Uterus (tissue), 4 donors: ENCODE results near the gene LGR6. TPM values are rescaled to one million over a fixed set of nuclear protein-coding genes. Genes with fewer than 3 reads are reported as not detected.

Experiments
- DNase-seq, 2 donors: peaks; one replicate each; pipeline ENCODE4 v3.0.0-alpha.2; 2019 to 2020
- H3K27ac ChIP-seq, 2 donors: fragments of 200-600 bp; sonication (generic); 1 replicate in 1 of 2; 2 replicates in 1 of 2; pipeline ENCODE4 v1.5.1; 2016 to 2018
- H3K27me3 ChIP-seq, 2 donors: fragments of 200-600 bp; sonication (generic); one replicate each; pipeline ENCODE4 v1.5.1; 2018 to 2019; ENCODE audit warnings: control low read depth in 1 of 2
- H3K36me3 ChIP-seq, 2 donors: fragments of 200-600 bp; sonication (generic); one replicate each; pipeline ENCODE4 v1.5.1; 2019; ENCODE audit warnings: control low read depth in 1 of 2
- H3K4me1 ChIP-seq, 2 donors: fragments of 200-600 bp; sonication (generic); one replicate each; pipeline ENCODE4 v1.5.1; 2018 to 2019; ENCODE audit warnings: control low read depth in 1 of 2
- H3K4me3 ChIP-seq, 2 donors: fragments of 200-600 bp; sonication (generic); 1 replicate in 1 of 2; 2 replicates in 1 of 2; pipeline ENCODE4 v1.5.1; 2018 to 2019; ENCODE audit warnings: mild to moderate bottlenecking in 1 of 2
- H3K9me3 ChIP-seq, 2 donors: fragments of 200-600 bp; sonication (generic); one replicate each; pipeline ENCODE4 v1.5.1; 2019; ENCODE audit warnings: control low read depth in 1 of 2
- POLR2A ChIP-seq, 2 donors: fragments of 450-650 bp; IDR thresholded peaks; one replicate each; pipeline ENCODE4 v1.6.1; 2016; ENCODE audit warnings: antibody characterized with exemption in 2 of 2, mild to moderate bottlenecking in 1 of 2, moderate library complexity in 1 of 2
- intact Hi-C: fragments of 100-400 bp; cut with DNase I; formaldehyde crosslinking; loops from one replicate; pipeline ENCODE4 v1.15.1; 2023; ENCODE audit warnings: low total_unique reads
- total RNA-seq, 4 donors: library from RNA; depleted of rRNA in 3 of 4; stranded (reverse); fragments of >200 nt in 3 of 4; gene quantifications; one replicate each; pipeline versions ENCODE4 v1.1.0 to v1.2.4, GENCODE V29; 2014 to 2023
- TF ChIP-seq, protein P1 (sequence below), 4 experiments: fragments of 200-600 bp in 2 of 4; fragments of 450-650 bp in 2 of 4; sonication (generic) in 2 of 4; IDR thresholded peaks; one replicate each; pipeline ENCODE4 v1.5.1; 2016 to 2019; ENCODE audit warnings: antibody characterized with exemption in 4 of 4, mild to moderate bottlenecking in 2 of 4, moderate library complexity in 1 of 4
- donor health status: DM: yes; HTN: yes; CAD: no.

LGR6 gene
- total RNA-seq, 4 donors from 2014 or later: 3.5 to 7.2 (median 4.0) TPM; not detected in 1

DNA sequence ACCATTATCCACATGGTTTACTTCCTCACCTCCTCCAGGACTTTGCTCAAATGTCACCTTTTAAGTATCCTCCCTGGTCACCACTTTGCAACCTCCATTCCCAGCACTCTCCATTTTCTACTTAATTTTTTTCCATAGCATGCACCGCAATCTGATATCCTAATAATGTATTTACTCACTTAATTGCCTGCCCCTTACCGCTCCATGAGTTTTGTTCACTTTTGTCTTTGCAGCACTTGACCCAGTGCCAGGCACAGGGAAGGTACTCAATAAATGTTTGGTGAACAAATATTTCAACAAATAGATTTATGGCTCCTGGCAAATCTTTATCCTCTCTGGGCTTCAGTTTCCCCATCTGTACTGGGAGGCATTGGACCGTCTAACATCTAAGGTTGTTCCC, 94.6 kb downstream of the LGR6 start:
- Histone ChIP-seq H3K27me3 (no peaks in the 10 kb centered on the region), H3K9me3 (no peaks in the 10 kb centered on the region)

DNA sequence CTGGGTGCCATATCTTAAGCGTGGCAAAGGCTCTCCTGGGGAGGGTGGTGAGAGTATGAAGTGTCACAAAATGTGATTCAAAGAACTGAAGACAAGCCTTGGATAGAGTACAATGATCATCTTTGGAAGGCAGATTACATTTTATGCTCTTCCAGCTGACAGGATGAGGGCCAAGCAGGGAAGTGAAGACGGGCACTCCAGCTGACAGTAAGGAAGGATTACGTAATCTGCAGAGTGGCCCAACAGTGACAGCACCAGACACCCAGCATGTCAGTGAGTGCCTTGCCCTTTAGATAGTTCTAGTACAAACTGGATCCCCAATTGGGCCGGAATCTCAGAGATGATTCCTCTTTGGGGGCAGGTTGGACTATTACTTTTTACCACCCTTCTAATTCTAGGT, 95.4 kb downstream of the LGR6 start:
- H3K36me3 ChIP-seq: no peaks in the 10 kb centered on the region
- H3K27me3 ChIP-seq: no peaks in the 10 kb centered on the region
- intact Hi-C loops: no loop called here
- no peak for DNase-seq
- H3K27ac ChIP-seq: no peak overlapping the region
- no peaks in the 10 kb centered on the region for H3K4me1 ChIP-seq
- TF ChIP-seq, protein P1, sequence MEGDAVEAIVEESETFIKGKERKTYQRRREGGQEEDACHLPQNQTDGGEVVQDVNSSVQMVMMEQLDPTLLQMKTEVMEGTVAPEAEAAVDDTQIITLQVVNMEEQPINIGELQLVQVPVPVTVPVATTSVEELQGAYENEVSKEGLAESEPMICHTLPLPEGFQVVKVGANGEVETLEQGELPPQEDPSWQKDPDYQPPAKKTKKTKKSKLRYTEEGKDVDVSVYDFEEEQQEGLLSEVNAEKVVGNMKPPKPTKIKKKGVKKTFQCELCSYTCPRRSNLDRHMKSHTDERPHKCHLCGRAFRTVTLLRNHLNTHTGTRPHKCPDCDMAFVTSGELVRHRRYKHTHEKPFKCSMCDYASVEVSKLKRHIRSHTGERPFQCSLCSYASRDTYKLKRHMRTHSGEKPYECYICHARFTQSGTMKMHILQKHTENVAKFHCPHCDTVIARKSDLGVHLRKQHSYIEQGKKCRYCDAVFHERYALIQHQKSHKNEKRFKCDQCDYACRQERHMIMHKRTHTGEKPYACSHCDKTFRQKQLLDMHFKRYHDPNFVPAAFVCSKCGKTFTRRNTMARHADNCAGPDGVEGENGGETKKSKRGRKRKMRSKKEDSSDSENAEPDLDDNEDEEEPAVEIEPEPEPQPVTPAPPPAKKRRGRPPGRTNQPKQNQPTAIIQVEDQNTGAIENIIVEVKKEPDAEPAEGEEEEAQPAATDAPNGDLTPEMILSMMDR (IDR thresholded peaks at IDR 0.05): no peak
- TF ChIP-seq POLR2A (IDR thresholded peaks at IDR 0.05): no peak
- no peak overlapping the region for H3K4me3 ChIP-seq
- no peaks in the 10 kb centered on the region for H3K9me3 ChIP-seq

More for the DNA sequence above, 94.6 kb downstream of the LGR6 start:
- intact Hi-C loops: no loop called here
- Histone ChIP-seq H3K4me3 (no peak overlapping the region), H3K4me1 (no peaks in the 10 kb centered on the region), H3K36me3 (no peaks in the 10 kb centered on the region), H3K27ac (no peak overlapping the region)
- DNase-seq: no peak
- no peak for TF ChIP-seq POLR2A (IDR thresholded peaks at IDR 0.05)
- TF ChIP-seq, protein P1 (IDR thresholded peaks at IDR 0.05): no peak

DNA sequence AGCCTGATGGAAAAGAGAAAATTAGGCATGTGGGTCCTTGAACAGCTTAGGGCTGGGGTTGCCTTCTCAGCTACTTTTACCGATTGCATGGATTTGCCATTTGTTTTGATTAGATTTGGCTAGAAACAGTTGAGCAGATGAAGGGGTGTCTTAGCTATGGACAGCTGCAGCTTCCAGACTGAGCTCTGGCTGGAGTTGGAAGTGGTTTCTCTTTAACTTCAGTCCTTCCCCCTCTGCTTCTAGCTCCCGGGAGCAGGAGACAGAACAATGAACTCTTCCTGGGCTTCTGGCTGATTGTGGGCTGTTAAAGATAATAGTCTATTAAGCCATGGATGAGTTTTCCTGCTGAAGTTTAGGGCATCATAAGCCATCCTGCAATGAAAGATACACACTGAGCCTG, 97.4 kb downstream of the LGR6 start:
- intact Hi-C loops: no loop called here
- H3K27me3 ChIP-seq: no peaks in the 10 kb centered on the region
- H3K27ac ChIP-seq: no peak overlapping the region
- no peaks in the 10 kb centered on the region for H3K4me1 ChIP-seq
- H3K36me3 ChIP-seq: no peaks in the 10 kb centered on the region
- no peak for TF ChIP-seq POLR2A (IDR thresholded peaks at IDR 0.05)
- TF ChIP-seq, protein P1 (IDR thresholded peaks at IDR 0.05): no peak
- no peaks in the 10 kb centered on the region for H3K9me3 ChIP-seq
- H3K4me3 ChIP-seq: no peak overlapping the region
- no peak for DNase-seq

DNA sequence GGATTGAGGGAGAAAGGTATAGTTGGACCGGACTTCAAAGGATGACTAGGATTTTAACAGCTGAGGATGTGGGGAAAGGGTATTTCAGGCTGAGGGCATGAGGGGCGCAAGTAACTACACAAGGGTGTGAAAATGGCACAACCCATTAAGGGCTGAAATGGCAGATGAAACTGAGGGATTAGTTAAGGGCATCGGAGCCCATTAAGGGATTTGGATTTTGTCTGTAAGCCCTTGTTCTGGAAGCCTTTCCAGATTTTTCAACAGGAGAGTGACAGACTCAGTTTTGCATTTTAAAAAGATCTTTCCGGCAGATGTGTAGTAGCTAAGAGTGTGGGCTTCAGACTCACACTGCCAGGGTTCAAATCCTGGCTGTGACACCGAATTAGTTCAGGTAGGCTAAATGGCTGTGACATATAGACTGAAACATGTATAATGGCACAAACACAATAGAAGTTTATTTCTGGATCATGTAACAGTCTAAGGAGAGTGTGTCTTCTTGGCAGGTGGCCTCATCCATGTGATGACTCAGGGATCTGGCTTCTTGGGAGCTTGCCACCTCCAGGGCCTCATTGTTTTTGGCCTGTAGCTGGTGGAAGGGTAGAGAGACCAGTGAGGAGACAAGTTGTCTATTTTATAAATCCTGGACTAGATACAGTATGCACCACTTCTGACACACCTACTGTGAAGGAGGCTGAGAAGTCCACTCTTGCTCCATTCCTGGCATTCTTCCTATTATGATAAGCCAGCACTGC, 98.5 kb downstream of the LGR6 start:
- Histone ChIP-seq H3K27ac (no peak overlapping the region), H3K4me1 (no peaks in the 10 kb centered on the region), H3K4me3 (no peak overlapping the region), H3K9me3 (no peaks in the 10 kb centered on the region), H3K27me3 (no peaks in the 10 kb centered on the region), H3K36me3 (no peaks in the 10 kb centered on the region)
- no peak for DNase-seq
- no peak for TF ChIP-seq POLR2A (IDR thresholded peaks at IDR 0.05)
- intact Hi-C loops: no loop called here

DNA sequence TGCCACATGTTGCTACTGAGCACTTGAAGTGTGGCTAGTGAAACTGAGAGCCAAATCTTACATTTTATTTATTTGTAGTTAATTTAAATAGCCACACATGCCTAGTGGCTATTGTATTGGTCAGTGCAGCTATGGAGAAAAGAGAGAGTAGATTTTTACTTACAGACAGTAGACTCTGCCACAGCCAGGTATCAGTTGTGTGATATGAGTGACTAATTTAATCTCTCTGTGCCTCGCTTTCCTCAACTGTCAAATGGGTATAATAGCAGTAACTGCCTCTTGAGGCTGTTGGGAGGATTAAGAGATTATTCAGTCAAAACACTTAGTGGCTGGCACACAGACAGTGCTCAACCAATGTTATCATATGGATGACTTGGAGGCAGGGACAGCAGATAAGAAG, 99.2 kb downstream of the LGR6 start:
- intact Hi-C loops: no loop called here
- H3K27ac ChIP-seq: no peak overlapping the region
- TF ChIP-seq, protein P1 (IDR thresholded peaks at IDR 0.05): no peak
- TF ChIP-seq POLR2A (IDR thresholded peaks at IDR 0.05): no peak

More for the DNA sequence above, 99.2 kb downstream of the LGR6 start:
- Histone ChIP-seq H3K9me3 (no peaks in the 10 kb centered on the region), H3K36me3 (no peaks in the 10 kb centered on the region), H3K4me3 (no peak overlapping the region), H3K27me3 (no peaks in the 10 kb centered on the region), H3K4me1 (no peaks in the 10 kb centered on the region)
- no peak for DNase-seq
